Effector CD8-positive, alpha-beta T cell (primary cell): ENCODE measurements around the gene KLHL29.

Experiments
- DNase-seq: peaks from one replicate; lab custom pipeline; 2025; lab: John Stamatoyannopoulos, UW

Gene KLHL29

GRCh38 chr2:23493846-23494245 is 108.9 kb downstream of the KLHL29 start:
- DNase-seq = no peak

GRCh38 chr2:23494286-23494685 is 109.3 kb downstream of the KLHL29 start:
- DNase-seq = no peak

DNA sequence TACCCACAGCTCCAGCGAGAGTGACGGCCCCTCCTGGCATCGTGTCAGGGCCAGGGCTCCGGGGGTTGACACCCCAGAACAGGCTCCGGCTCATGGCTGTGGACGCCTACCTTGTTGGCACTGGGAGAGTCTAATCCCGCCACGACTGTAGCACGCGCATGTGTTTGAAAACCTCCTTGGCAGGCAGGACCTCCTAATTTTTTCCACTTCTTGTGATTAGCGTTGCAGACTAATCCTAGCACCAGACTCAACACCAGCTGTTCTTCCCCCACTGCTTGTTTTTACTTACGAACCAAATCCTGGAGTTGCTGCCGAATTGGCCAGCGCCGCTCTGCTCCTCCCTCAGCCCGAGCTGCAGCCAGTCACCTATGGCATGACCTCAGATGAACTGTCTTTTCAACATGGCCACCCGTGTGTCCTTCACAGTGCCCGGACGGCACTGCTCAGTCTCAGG is 110.7 kb downstream of the KLHL29 start:
- no peak for DNase-seq

DNA sequence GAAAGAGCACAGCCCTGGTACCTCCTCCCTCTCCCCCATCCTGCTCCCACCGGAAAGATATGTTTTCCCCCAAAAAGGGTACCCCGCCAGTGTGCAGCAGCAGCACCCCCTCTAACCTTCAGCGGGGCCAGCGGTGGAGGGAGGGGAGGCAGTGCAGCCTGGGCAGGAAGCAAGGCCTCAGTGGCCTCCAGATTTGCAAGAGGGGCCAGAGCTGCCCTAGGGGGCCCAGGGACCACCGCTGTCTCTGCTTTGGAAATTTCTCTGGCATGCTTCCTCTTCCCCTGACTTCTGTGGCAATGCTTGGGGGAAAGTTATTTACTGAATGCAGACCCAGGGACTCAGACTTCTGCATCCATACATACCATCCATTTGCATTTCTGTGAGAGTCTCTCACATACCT is 111.5 kb downstream of the KLHL29 start:
- no peak for DNase-seq

GRCh38 chr2:23497063-23497462 is 112.1 kb downstream of the KLHL29 start:
- DNase-seq = no peak

- no peak for DNase-seq
Measured at GRCh38 chr2:23497536-23497935, 112.6 kb downstream of the KLHL29 start.

DNA sequence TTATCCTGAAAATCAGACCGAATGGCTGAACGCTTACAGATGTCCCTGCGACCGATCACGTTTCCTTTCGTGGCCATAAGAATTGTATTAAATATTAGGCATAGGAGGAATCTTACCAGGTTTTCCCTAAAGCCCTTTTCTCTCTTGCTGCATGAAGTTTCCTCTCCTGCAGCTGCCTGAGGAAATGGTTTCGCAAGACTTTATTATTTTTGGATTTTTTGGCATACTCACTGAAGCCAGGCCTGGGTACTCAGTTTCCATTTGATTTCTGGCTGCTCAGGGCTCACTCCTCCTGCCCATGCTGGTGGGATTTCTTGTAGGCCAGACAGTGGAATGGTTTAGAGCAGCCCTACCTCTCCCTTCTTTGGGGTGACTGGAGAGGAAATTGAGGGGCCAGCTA is 114.0 kb downstream of the KLHL29 start:
- no peak for DNase-seq

DNA sequence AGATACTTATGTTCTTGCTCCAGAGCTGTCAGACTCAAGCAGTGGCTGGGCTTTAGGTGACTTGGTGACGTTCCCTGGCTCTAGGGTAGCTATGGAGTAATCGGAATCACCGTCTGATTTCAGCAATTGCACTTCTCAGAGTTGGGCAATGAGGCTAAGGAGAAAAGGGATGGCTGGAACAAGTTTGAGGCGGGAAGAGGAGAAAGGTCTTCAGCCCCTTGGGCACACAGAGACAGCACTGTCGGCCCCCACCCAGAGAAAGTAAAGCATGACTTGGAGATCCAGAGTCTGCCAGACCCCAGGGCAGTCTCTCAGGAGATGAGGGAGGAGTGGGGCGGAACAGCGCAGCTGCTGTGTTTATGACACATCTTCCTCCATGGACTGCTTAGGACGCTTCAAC is 114.5 kb downstream of the KLHL29 start:
- no peak for DNase-seq

DNA sequence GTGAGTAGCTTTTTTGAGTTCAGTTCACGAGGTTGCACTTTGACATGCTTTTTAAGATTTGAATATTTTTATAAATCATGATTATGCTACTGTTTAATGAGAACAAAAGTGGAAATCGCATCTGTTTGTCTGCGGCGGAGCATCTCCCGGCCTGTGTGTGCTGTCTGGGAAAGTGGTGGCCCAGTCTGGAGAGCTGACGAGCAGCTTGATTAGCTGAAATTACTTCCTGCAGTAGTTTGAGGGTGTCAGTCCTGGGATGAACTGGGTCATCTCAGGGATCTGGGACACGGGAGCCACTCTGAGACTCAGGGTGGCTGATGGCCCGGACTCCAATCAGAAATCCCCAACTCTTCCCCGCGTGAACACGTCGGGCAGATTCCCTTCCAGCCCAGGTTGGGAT is 115.9 kb downstream of the KLHL29 start:
- no peak for DNase-seq

- no peak for DNase-seq
Measured at GRCh38 chr2:23502096-23502495, 117.1 kb downstream of the KLHL29 start.

DNA sequence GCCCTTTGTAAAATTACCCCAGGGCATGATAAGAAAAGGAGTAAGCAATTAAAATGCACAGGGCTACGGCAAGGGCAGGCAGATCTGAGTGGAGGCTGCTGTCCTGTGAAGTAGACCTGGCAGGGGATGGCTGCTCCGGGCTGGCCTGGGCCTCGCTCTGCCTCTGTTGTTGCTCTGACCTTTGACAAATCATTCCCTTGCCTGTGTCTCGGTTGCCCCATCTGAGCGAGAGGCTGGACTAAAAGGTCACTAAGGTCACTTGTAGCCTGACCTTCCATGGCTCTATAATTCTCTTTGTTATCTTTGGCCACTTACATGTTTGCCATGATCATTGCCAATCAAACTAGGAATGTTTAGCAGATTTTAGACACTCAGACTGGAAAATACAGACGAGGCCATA is 118.1 kb downstream of the KLHL29 start:
- no peak for DNase-seq

DNA sequence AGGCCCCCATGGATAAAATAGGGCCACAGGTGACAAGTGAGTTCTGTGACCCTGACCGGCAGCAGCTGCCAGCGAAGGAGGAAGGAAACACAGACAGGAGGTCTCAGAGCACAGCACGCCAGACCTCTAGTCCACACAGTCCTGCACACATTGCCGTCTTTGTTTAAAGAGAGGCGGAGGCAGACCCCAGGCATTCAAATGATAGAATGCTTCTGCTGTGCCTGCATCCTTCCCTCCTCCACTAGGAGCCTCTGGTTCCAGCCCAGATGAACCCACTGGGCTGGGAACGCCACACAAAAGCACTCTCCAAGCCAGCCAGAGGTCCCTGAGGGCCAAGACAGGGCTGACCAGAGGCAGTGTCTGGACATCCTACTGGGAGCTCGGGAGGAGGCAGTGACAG is 118.7 kb downstream of the KLHL29 start:
- DNase-seq = no peak

DNA sequence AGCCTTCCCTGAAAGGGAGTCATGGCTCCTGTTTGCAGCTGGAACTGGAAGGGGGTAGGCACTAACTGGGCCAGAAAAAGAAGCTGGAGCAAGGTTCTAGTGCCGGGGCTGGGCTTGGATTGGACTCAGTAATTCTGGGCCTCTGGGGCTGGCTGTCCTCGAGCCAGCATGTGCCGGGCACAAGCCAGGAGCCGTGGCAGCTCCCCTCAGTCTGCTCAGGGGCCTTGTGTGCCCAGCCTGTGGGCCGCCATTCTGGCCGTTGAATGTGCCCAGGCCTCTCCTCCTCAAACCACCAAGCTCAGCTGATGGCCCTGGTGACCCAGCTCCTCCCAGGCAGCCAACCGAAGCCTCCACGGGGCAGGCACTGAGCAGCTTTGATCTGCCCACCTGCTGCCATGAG is 119.6 kb downstream of the KLHL29 start:
- DNase-seq = no peak

GRCh38 chr2:23505218-23505983 is 120.4 kb downstream of the KLHL29 start:
- no peak for DNase-seq

DNA sequence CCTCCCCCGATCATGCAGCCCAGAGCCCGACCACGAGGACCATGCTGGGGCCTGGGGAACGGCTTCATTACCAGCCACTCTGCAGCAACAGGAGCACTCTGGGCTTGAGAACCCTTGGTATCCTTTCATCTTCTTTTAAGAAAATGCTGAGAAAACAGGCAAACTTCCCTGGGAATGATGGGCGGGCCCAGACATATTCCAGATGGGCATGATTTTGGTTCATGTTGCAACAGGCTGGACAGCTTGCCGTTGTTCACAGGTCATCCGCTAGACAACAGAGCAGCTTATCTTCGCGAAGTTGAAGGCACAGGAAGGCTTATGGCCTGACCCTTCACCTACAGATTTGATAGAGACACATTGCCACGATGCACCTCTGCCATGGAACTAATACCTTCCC is 121.0 kb downstream of the KLHL29 start:
- DNase-seq = no peak

- DNase-seq = no peak
Measured at GRCh38 chr2:23506531-23507266, 121.7 kb downstream of the KLHL29 start.

DNA sequence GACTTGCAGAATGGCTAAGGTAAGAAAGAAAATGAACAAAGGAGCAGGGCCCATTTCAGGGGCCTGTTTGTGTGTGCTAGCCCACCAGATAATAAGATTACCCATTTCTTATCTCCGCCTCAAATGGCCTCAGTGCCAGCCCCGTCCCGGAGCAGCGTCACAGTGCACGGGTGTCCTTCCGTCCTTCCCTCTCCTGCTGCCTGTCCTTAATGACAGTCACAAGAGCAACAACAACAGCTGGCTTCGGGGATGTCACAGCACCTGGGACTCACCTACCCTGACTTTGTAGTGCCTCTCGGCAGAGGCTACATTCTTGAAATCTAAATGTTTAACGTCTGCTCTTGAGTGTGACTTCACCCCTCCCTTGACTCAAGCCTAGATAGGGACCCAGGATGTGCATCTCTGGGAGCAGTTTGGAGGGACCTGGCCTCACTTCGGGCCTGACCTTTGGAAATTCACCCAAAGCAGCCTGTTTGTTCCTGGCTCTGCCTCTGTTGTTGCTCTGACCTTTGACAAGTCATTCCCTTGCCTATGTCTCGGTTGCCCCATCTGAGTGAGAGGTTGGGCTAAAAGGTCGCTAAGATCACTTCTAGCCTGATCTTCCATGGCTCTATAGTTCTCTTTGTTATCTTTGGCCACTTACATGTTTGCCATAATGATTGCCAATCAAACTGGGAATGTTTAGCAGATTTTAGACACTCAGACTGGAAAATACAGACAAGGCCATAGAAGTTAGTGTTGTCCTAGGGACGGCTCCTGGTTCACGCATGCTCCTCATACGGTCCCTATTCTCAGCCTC is 122.5 kb downstream of the KLHL29 start:
- no peak for DNase-seq

DNA sequence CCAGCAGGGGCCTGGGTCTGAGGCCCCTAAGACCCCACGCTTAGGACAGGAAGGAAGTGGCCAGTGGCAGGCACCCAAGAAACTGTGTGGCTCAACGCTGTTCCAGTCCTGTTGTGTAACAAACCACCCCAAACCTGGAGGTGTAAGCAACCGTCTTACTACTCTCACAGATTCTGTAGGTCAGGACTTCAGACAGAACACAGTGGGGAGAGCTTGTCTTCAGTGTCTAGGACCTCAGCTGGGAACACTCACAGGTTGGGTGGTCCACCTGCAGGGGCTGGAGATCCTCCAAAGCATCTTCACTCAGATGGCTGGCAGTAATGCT is 123.0 kb downstream of the KLHL29 start:
- no peak for DNase-seq

- DNase-seq = no peak
Measured at GRCh38 chr2:23509103-23509502, 124.1 kb downstream of the KLHL29 start.

GRCh38 chr2:23509596-23510292 is 124.8 kb downstream of the KLHL29 start:
- no peak for DNase-seq

DNA sequence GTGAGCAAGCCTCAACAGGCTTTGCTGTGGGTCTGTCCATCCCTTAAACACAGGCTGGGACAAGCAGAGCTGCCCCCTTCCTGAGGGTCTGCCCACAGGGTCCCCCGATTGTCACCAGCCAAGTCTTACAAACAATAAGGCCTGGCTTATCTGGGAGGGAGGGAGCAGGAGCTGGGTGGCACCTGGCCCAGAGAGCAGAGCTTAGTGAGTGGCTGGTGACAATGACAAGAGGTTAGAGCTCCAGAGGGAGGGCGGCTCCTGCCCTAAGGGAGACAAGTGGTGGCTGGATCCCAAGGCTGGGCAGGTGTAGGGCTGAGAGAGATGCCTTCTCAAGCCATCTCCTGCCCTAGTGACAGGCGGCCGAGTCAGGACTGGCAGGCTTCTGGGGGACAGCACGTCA is 125.5 kb downstream of the KLHL29 start:
- DNase-seq = no peak

DNA sequence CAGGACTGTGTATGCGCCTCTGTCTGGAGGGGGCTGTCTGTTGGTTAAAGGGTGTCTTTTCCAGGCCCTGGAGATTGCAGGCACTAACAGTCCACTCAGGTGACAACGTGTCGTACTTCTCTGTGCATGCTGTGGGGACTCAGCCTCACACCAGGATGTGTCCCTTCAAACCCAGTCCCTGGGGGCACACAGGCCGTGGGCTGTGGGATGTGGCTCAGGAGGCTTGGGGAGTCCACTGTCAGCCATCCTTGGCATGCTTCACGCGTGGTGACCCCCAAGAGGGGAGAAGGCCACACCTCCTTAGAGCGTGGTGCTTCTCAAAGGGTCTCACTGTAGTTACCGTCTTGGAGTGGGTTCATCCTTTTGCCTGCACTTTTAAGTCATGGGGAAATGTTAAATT is 127.8 kb downstream of the KLHL29 start:
- no peak for DNase-seq
